Peyer's patch (tissue), 4 donors: ENCODE data around the gene SLC26A1.

Source experiments
- CTCF ChIP-seq, 6 experiments: fragments of 450-650 bp in 4 of 6; fragments of 200-600 bp in 2 of 6; sonication (generic) in 1 of 6; IDR thresholded peaks; one replicate each; pipeline ENCODE4 v1.5.1; 2017 to 2019; ENCODE audit warnings: antibody characterized with exemption in 6 of 6, mild to moderate bottlenecking in 3 of 6, moderate library complexity in 1 of 6
- POLR2A ChIP-seq, 2 donors: fragments of 450-650 bp; IDR thresholded peaks; one replicate each; pipeline ENCODE4 v1.5.1; 2017; ENCODE audit warnings: antibody characterized with exemption in 2 of 2, mild to moderate bottlenecking in 2 of 2, moderate library complexity in 2 of 2

GRCh38 chr4:987624-988513 is 5.3 kb downstream of the SLC26A1 start:
- no peak for TF ChIP-seq CTCF (IDR thresholded peaks at IDR 0.05)
- TF ChIP-seq POLR2A (IDR thresholded peaks at IDR 0.05): no peak
